Measurements from ENCODE around the gene CCDC141.

- TF ChIP-seq CEBPB (IDR thresholded peaks at IDR 0.05): no peak
- TF ChIP-seq CTCF (IDR thresholded peaks at IDR 0.05): no peak
- TF ChIP-seq POLR2A (IDR thresholded peaks at IDR 0.05; ENCODE audit: low read length): no peak
- no peak for TF ChIP-seq EP300 (IDR thresholded peaks at IDR 0.05)
- no peak for TF ChIP-seq BHLHE40 (IDR thresholded peaks at IDR 0.05; ENCODE audit: low read depth, low read length)
- TF ChIP-seq CHD4 (IDR thresholded peaks at IDR 0.05; ENCODE audit: borderline replicate concordance): no peak
Measured at GRCh38 chr2:178824181-178824580, 225.8 kb downstream of the CCDC141 start.

Measured in A549 (cell line).